Osteoblast (primary cell): ENCODE data around the gene UBFD1. TPM values are rescaled to one million over a fixed set of nuclear protein-coding genes. Genes with fewer than 3 reads are reported as not detected.
"Not testable (repeated sequence)": the region's sequence is repeated elsewhere in the genome, so short reads cannot be mapped to it uniquely, and the experiment has no call there.

Experiments
- DNase-seq: peaks from one replicate; pipeline ENCODE4 v3.0.0; 2011; ENCODE audit warnings: low spot score, mixed read lengths; ENCODE audit not compliant: insufficient read length; ENCODE audit errors: missing footprints
- H2AFZ ChIP-seq: 2 replicates; pipeline ENCODE4 v1.6.0; 2011; ENCODE audit warnings: mild to moderate bottlenecking, low read length
- H3K27ac ChIP-seq: 2 replicates; pipeline ENCODE4 v1.5.1; 2011; ENCODE audit warnings: mild to moderate bottlenecking, low read depth, low read length, moderate library complexity
- H3K27me3 ChIP-seq: 2 replicates; pipeline ENCODE4 v1.6.0; 2012; ENCODE audit warnings: mild to moderate bottlenecking, control low read depth, inconsistent platforms, low read length, moderate library complexity; ENCODE audit not compliant: insufficient read depth
- H3K36me3 ChIP-seq: 2 replicates; pipeline ENCODE4 v1.5.1; 2011; ENCODE audit warnings: mild to moderate bottlenecking, low read length, control low read depth, moderate library complexity; ENCODE audit not compliant: insufficient read depth
- H3K4me1 ChIP-seq: 2 replicates; pipeline ENCODE4 v1.5.1; 2011; ENCODE audit warnings: mild to moderate bottlenecking, low read length, control low read depth, moderate library complexity; ENCODE audit not compliant: insufficient read depth
- H3K4me2 ChIP-seq: 2 replicates; pipeline ENCODE4 v1.6.0; 2011; ENCODE audit warnings: mild to moderate bottlenecking, low read length; ENCODE audit not compliant: insufficient read depth
- H3K4me3 ChIP-seq: fragments of 200-600 bp; sonication (generic); 3 replicates; pipeline ENCODE4 v1.5.1; 2012; ENCODE audit warnings: mild to moderate bottlenecking, low read length, inconsistent platforms; ENCODE audit not compliant: insufficient read depth
- H3K79me2 ChIP-seq: 2 replicates; pipeline ENCODE4 v1.6.0; 2012; ENCODE audit warnings: mild to moderate bottlenecking, low read length, control low read depth, inconsistent platforms; ENCODE audit not compliant: insufficient read depth
- H3K9me3 ChIP-seq: 2 replicates; pipeline ENCODE4 v1.5.1; 2011; ENCODE audit warnings: low read depth, low read length, control low read depth
- H4K20me1 ChIP-seq: 2 replicates; pipeline ENCODE4 v1.6.0; 2012; ENCODE audit warnings: mild to moderate bottlenecking, low read length, control low read depth; ENCODE audit not compliant: insufficient read depth
- CTCF ChIP-seq: IDR thresholded peaks from 2 replicates; pipeline ENCODE4 v1.5.1; 2011; ENCODE audit warnings: mild to moderate bottlenecking, low read depth, low read length, moderate library complexity; ENCODE audit errors: extremely low read depth
- total RNA-seq: library from RNA; depleted of rRNA; stranded (reverse); fragments of >200 nt; gene quantifications from 2 replicates; pipeline ENCODE4 v1.2.3, GENCODE V29; 2012

Gene UBFD1
- total RNA-seq, 1 donor, result 109 TPM

GRCh38 chr16:23579371-23579770 lies 21.8 kb downstream of the UBFD1 start:
- H4K20me1 ChIP-seq, result peaks cover 1% of the 10 kb centered on the region
- H3K27ac ChIP-seq, result no peak overlapping the region
- H3K4me1 ChIP-seq, result no peaks in the 10 kb centered on the region
- no peak overlapping the region for H3K4me2 ChIP-seq
- no peak for TF ChIP-seq CTCF
- H3K36me3 ChIP-seq, result peaks cover 36% of the 10 kb centered on the region
- H3K27me3 ChIP-seq, result no peaks in the 10 kb centered on the region
- H2AFZ ChIP-seq, result no peak overlapping the region
- no peak overlapping the region for H3K4me3 ChIP-seq
- H3K9me3 ChIP-seq, result no peaks in the 10 kb centered on the region
- no peak for DNase-seq
- no peaks in the 10 kb centered on the region for H3K79me2 ChIP-seq

- no peak for TF ChIP-seq CTCF
- Histone ChIP-seq H3K27me3 (no peaks in the 10 kb centered on the region), H4K20me1 (no peaks in the 10 kb centered on the region), H3K36me3 (peaks cover 44% of the 10 kb centered on the region), H3K4me2 (no peak overlapping the region), H3K4me1 (no peaks in the 10 kb centered on the region), H3K9me3 (no peaks in the 10 kb centered on the region), H3K4me3 (no peak overlapping the region), H2AFZ (no peak overlapping the region), H3K79me2 (peaks cover 4% of the 10 kb centered on the region), H3K27ac (no peak overlapping the region)
- no peak for DNase-seq
Observed at GRCh38 chr16:23580391-23580790, 22.9 kb downstream of the UBFD1 start.

- TF ChIP-seq CTCF, result no peak
- no peaks in the 10 kb centered on the region for H3K27me3 ChIP-seq
- no peak overlapping the region for H2AFZ ChIP-seq
- no peak overlapping the region for H3K4me2 ChIP-seq
- no peaks in the 10 kb centered on the region for H4K20me1 ChIP-seq
- no peaks in the 10 kb centered on the region for H3K9me3 ChIP-seq
- no peak overlapping the region for H3K27ac ChIP-seq
- no peaks in the 10 kb centered on the region for H3K4me1 ChIP-seq
- peaks cover 47% of the 10 kb centered on the region for H3K36me3 ChIP-seq
- H3K79me2 ChIP-seq, result peaks cover 13% of the 10 kb centered on the region
- H3K4me3 ChIP-seq, result no peak overlapping the region
- no peak for DNase-seq
Observed at GRCh38 chr16:23581764-23582163, 24.2 kb downstream of the UBFD1 start.

- not testable (repeated sequence) for H2AFZ ChIP-seq
Observed at GRCh38 chr16:23583271-23583670, 25.7 kb downstream of the UBFD1 start.

More at GRCh38 chr16:23583271-23583670, 25.7 kb downstream of the UBFD1 start:
- DNase-seq, H3K27ac ChIP-seq, H3K4me3 ChIP-seq, H3K4me2 ChIP-seq, H3K27me3 ChIP-seq, H3K4me1 ChIP-seq, H4K20me1 ChIP-seq, H3K9me3 ChIP-seq: not testable (repeated sequence)
- H3K36me3 ChIP-seq, result peaks cover 52% of the 10 kb centered on the region
- peaks cover 26% of the 10 kb centered on the region for H3K79me2 ChIP-seq
